Left renal cortex interstitium (tissue), 4 donors: Measurements from ENCODE around the gene ITFG2. TPM values are rescaled to one million over a fixed set of nuclear protein-coding genes. Genes with fewer than 3 reads are reported as not detected.

Experiments
- DNase-seq, 4 donors: peaks; one replicate each; pipeline ENCODE4 v3.0.0-alpha.2; 2013; ENCODE audit warnings: low read depth in 4 of 4, low spot score in 2 of 4, missing footprints in 1 of 4
- polyA plus RNA-seq, 4 donors: library from polyadenylated mRNA; unstranded; fragments of 120-200 nt; gene quantifications; one replicate each; pipeline ENCODE4 v1.2.1, GENCODE V29; 2013; ENCODE audit not compliant: insufficient read length in 4 of 4

ITFG2 gene
- polyA plus RNA-seq, 4 donors: 48.9 to 94.5 (median 67.2) TPM

DNA sequence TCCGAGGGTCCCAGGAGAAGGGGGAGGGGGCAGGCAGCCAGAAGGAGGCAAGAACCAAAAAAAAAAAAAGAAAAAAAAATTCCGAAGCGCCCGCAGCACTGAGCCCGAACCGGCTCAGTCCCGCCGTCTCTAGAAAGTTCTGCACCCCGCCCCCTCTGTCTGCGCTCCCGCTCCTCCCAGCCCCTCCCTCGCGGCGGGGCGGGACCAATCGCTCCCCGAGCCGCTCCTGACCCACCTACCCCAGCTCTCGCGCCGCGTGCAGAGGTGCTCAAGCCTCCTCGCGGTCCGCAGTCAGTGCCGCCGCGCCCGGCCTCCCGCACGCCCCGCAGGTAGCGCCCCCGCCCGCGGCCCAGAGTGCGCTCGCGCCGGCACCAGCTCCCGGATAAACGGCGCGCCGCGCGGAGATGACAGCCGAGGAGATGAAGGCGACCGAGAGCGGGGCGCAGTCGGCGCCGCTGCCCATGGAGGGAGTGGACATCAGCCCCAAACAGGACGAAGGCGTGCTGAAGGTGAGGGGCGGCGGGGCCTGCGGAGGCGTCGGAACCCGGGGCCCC is 17.7 kb upstream of the ITFG2 start, which contains the start of gene FKBP4:
Gene FKBP4, plus strand, starts transcription at position 235 of the 554 bp plus-strand sequence. Its CDS starts 170 bp downstream, at position 405.
- peak in 2 of 4 donors; percentile 77 to 81 for DNase-seq

DNA sequence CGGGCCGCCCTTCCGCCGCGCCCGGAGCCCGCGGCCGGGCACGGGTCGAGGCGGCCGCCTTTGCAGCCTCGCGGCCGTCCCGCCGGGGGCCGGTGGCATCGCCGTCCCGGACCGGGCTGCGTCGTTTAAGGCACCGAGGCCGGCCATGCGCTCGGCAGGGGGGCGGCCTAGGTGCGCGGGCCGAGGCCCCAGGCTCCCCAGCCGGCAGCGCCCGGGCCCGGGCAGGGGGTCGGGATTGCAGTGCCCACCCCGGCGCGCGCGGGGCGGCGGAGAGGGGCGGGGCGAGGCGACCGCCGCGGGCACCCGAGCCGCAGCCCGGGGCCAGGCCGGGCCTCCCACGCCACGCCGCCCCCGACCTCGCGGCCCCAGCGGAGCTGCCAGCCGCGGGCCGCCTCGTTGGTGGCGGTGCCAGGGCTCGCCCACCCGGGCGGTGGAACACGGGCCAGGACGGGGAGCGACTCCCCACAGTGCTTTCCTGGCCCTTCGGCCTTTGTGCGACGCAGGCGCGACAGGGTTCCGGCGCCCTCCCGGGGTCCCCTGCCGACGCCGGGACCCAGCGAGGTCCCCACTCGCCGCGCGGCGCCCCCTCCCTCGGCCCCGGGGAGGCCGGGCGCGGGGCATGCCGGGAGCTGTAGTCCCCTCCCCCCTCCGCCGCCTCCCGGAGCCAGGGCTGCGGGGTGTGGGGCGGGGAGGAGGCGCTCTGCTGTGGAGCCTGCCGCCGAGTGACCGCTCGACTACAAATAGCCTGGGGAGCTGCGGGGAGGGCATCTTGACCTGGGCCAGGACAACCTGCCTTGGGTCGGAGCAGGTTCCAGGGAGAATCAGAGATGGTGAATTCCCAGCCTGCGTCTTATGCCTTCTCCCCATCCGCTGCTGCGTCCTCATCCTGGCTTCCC is 16.9 kb upstream of the ITFG2 start:
- no peak for DNase-seq

DNA sequence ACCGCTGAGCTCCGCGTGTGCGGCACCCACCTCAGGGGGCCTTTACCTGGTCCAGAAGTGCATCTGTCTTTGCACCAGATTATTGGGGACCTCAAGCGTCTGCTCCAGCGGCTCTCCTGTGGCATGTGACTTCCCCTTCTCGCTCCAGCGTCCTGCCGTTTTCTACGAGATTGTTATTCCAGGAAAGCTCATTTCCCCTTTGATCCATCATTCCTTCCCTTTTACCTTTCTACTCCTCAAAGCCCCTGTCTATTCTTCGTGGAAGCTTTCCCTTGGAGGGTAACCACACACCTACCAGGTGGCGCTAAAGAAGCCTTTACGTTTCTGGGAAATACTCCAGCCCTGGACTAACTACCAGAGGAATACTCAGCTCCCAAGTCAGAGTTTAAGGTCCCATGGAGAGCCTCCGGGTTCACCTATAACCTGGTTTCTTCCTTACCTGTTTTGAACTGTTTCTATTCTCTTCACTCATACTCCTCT is 16.2 kb upstream of the ITFG2 start:
- DNase-seq: no peak

DNA sequence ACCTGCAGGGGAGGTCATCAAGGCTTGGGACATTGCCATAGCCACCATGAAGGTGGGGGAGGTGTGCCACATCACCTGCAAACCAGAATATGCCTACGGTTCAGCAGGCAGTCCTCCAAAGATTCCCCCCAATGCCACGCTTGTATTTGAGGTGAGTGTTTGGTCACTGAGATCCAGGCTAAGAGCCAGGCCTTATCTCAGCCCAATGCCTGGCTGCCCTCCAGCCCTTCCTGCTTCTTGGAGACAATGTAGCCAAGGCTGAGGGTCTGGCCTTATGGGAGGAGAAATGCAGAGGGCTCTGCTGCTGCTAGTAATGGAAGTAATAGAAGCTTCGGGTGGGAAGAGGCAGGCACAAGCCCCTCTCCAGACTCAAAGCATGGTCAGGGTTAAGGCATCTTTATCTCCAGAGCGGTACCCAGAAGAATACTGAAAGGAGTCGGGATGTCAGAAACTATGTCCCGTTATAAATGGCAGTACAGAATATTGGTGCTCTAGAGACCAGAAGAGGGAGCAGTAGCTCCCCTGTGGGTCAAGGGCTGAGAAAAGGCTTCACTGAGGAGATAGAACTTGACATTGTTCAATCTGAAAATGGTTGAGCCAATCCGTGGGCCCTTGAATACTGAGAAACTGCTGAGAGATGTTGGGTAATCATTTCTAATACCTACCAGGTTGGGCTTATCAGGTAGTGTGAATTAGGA is 14.6 kb upstream of the ITFG2 start:
- no peak for DNase-seq

DNA sequence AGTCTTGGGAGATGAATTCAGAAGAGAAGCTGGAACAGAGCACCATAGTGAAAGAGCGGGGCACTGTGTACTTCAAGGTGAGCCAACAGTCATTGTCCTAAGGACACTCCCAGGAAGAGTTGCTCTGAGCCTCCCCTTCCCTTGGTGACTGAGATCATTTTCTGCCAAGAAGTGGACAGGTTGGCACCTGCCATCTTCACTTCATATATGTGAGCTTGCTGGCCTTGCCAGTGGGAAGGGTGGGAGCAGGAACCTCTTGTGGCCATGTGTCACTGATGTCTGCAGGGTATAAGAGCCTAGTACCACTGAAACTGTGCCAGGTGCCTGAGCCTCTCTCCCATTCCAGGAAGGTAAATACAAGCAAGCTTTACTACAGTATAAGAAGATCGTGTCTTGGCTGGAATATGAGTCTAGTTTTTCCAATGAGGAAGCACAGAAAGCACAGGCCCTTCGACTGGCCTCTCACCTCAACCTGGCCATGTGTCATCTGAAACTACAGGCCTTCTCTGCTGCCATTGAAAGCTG is 12.4 kb upstream of the ITFG2 start:
- DNase-seq: no peak

DNA sequence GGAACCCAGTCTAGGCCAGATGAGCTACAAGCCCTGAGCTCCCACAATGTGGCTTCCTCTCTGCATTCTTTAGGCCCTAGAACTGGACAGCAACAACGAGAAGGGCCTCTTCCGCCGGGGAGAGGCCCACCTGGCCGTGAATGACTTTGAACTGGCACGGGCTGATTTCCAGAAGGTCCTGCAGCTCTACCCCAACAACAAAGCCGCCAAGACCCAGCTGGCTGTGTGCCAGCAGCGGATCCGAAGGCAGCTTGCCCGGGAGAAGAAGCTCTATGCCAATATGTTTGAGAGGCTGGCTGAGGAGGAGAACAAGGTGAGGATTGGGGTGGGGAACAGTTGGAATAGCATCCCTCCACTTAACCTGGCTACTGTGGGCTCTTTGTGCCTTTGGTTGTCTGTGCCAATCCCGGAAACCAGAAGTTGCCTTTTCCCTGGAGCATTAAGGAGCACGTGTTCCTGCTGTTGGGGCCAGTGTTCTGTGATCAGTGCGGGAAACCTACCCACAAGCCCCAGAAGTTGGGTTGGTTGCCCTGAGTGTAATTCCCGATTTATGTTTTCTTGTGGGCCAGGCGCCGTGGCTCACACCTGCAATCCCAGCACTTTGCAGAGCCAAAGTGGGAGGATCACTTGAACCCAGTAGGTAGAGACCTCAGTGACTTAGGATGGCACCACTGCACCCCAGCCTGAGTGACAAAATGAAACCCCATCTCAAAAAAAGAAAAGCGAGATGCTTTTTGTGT is 11.3 kb upstream of the ITFG2 start:
- DNase-seq: no peak

DNA sequence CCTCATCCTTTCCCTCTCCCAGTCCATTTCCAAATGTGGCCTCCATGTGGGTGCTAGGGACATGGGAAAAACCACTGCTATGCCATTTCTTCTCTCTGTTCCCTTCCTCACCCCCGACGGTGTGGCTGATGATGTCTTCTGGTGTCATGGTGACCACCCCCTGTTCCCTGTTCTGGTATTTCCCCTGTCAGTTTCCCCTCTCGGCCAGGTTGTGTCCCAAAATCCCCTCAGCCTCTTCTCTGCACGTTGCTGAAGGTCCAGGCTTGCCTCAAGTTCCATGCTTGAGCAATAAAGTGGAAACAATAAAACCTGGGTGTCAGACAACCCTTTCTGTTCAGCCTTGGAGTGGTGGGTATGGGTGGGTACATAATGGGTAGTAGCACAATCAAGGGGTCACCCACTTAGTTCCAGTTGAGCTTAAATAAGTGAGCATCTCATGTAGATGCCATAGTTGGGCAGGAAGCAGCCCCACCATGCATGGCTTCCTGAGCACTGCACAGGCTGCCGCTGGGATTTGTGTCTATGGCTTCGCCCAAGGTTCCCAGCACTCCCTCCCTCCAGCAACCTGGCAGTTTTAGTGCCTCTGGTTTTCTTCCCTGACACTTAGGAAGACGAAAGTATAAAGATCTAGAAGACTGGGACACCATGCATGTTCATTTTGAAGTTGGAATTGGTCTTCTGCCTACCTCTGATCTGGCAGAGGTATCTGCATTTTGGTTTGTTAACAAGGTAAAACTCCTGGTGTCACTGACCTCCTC is 8.7 kb upstream of the ITFG2 start:
- DNase-seq: no peak

DNA sequence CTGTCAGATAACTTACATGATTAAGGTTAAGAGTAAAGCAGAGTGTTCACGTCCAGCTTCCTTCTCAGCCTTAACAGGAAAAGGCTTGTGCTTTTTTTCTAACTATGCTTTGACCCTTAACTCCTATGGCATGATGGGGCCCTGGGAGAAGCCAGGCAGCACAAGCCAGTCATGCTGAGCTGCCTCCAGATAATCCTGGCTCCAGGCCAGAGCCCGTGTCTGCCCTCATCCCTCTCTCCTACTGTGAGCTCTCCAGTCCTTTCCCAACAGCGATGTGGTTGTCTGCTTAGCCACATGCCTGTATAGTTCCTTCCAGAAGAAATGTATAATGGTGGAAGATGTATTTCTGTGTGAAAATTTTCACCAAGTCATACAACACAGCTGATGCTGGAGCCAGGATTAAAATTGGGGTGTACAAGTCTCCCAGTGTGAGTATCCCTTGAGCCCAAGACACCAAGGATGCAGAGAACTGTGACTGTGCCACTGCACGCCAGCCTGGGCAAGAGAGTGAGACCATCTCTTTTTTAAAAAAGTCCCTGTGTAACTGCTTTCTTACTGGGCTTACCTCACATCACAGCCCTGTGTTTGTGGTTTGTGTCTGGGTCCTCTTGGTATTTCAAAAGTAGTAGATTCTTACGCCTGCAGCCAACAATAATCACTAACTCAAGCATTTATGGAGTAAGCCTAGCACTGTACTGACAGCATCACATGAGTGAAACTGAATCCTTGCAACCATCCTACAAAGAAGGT is 7.9 kb upstream of the ITFG2 start:
- no peak for DNase-seq

DNA sequence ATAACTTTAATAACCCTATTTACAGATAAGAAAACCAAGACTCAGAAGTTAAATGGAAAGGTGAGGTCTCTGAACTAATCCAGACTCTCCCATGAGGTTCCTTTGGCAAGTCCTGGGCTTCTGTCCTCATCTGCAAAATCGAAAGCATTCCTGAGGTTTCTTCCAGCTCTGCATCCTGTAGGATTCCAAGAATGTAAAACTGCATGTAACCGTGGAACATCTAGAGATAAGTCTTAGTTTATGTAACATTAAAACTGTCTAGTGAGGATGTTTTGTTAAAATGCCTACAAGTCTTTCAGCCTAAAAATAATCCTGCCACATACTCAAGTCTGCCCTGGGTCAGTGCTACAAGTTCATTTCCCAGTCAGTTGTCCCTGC is 7.3 kb upstream of the ITFG2 start:
- no peak for DNase-seq

DNA sequence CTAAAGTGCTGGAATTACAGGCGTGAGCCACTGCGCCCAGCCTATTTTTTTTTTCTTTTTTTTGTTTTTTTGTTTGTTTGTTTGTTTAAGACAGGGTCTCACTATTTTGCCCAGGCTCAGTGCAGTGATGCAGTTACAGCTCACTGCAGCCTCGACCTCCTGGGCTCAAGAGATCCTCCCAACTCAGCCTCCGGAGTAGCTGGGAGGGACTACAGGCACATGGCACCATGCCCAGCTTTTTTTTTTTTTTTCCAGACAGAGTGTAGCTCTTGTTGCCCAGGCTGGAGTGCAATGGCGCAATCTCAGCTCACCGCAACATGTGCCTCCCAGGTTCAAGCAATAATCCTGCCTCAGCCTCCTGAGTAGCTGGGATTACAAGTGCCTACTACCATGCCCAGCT is 5.8 kb upstream of the ITFG2 start:
- DNase-seq: no peak

DNA sequence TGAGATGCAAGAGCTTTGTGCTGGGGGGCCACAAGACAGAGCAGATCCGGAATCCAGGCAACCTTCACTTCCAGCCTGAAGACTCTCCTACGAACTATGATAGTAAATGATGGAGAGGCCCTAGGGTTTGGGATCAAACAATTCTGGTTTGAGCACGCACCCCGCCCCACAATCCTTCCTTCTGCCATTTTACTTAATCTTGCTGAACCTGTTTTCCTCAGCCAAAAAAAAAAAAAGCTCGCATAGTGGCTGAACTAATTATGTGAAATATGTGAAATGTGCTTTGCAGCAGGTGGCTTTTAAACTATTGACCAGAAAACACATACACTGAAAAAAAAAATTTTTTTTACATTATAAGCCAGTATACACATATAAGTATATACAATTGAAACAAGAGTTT is 667 bp upstream of the ITFG2 start:
- DNase-seq: no peak

DNA sequence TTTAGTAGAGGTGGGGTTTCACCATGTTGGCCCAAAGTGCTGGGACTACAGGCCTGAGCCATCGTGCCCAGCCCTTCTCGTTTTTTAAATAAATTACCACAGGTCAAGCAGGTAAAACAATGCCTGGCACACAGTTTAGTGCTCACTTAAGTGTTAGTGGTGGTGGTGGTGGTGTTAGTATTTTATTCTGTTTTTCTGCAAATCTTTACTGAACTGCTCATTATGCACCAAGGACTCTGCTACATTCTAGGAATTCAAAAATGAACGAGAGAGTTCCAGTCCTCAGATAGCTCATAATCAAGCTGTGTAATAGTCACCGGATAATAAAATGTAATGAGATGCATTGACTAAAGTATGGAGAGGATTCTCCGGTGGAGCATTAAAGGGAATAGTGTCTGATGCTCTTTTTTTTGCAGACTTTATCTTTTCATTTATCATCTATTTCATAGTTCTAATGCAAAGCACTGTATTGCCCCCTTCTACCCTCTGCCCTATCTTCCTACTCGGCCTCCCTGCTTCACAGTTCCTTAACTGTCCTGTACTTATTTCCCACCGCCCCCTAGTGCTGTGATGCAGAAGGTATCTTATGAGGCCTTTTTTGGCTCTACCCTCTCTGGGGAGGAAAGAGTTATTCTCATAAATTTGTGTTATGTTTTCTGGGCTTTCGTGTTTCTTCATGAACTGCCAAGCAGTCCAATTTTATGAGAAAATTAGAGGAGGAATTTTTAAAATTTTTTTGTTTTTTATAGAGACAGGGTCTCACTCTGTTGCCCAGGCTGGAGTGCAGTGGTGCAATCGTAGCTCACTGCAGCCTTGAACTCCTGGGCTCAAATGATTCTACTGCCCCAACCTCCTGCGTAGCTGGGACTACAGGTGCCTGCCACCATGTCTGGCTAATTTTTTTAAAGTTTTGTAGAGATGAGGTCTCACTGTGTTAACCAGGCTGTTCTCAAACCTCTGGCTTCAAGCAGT is 1.0 kb downstream of the ITFG2 start:
- DNase-seq: no peak

DNA sequence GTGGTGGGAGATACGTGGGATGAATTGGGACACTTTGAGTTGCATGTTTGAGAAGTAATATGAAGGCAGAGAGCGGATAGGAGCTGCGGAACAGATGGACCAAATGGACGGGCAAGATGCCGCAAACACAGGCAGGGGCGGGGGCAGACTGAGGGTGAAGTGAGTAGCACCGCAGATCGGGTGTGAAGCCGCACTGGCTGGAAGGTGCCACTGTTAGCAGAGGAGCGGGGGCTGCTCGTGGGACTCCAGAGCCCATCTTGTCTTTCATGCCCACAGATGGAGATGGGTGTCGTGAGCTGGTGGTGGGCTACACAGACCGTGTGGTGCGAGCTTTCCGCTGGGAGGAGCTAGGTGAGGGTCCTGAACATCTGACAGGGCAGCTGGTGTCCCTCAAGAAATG is 7.3 kb downstream of the ITFG2 start:
- no peak for DNase-seq

DNA sequence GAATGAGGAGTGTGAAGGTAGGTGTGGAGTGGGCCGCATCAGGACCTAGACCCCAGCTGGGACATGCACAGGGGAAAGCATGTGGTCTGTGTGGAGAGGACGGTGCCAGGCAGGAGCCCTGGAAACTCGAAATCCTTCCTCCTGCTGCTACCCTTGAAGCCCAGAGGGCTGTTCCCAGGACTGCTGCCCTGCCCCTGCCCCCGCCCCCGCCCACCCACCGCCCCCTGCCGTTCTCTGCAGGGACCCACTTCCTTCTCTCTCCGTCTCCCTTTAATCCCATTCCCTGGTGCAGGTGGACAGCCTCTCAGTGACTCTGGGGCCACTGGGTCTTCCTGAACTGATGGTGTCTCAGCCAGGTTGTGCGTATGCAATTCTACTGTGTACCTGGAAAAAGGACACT is 8.0 kb downstream of the ITFG2 start:
- no peak for DNase-seq

DNA sequence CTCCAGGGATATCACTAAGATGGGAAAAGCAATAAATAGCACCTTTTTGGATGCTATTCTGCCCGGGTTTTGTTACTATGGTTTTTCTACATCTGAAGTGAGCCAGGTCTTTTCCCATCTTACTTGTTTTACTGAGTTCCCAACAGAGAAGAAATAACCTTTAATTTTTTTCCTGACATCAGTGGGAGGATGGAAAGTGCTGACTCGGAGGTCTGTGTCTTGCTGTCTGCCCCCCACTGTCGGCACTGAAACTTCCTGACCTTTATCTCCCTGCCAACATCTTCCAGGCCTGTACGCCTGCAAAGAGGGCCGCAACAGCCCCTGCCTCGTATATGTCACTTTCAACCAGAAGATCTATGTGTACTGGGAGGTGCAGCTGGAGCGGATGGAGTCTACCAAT is 11.0 kb downstream of the ITFG2 start:
- DNase-seq: no peak

DNA sequence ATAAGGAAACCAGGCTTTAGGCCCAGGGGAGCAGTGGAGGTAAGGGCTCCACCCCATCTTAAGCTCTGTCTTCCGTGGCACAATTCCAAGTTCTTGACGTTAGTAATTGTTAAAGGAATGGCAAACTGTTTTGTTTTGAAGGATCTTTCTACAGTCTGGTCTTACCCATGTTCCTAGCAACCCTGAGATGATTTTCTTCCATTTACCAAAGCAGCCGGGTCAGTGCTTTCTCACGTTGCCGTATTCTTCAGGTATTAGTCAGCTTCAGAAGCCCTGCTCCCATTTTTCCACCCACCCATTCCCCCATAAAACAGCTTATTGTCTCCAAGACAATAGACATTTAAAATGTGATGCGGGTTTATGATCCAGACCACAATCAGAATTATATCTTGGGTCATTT is 12.1 kb downstream of the ITFG2 start:
- no peak for DNase-seq

DNA sequence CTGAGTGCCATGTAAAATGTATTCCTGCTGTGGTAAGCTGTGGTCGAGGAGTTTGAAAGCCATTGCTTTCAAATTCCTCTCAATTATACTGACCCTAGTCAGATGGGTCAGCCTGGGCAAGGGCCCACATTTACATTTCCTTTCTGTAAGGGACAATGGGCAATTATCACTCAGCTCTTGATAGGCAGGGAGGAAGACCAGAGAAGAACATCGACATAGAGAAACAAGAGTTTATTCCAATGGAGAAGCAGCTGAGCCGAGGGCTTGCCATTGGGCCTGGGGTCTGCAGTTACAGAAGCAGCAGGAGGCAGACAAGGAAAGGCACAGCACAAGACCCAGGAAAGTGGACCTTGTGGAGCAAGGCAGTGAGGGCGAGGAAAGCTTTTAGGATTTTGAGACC is 12.7 kb downstream of the ITFG2 start:
- DNase-seq: no peak

DNA sequence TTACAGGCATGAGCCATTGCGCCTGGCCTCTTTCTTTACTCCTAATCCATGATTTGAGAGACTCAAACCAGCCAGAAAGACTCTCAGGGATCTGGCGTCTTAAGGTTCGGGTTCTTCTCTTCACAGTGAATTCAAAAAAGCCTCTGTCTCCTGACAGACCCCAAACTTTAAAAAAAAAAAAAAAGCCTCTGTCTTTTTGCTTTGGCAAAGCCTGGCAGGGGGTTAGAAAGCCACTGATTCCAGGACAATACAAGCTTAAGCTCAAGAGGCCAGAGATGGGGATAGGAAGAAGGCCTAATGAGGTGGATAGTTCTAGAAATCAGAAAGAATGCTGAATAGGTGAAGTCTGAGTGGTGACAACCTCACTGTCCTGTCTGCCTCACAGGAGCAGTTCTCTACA is 13.6 kb downstream of the ITFG2 start:
- DNase-seq: no peak
